HepG2 (cell line): ENCODE data around the gene PIF1. TPM values are rescaled to one million over a fixed set of nuclear protein-coding genes. Genes with fewer than 3 reads are reported as not detected.

Experiments
- ATAC-seq: fragments of 200-7000 bp; cut with Tn5 transposase; 3 replicates; pipeline ENCODE4 v1.9.1; 2020; ENCODE audit warnings: mild to moderate bottlenecking, moderate library complexity
- BruUV-seq: library from RNA; stranded (reverse); fragments of 400-500 nt; replicated peaks from 2 replicates; lab custom pipeline; 2021; lab: Mats Ljungman, UMichigan
- CTCF ChIA-PET: fragments of 300-600 bp; formaldehyde crosslinking; extraction: SDS; loops from one replicate; lab custom pipeline; 2021; ENCODE audit warnings: low total read pairs, inconsistent platforms, low intra/inter-chr PET ratio; lab: Yijun Ruan, JAX
- POLR2A ChIA-PET: fragments of 350-600 bp; sonication (Branson Sonifier 250); formaldehyde crosslinking; loops from one replicate; lab custom pipeline; 2020; ENCODE audit warnings: antibody characterized with exemption, inconsistent platforms; lab: Yijun Ruan, JAX
- DNase-seq: peaks from one replicate; pipeline ENCODE4 v3.0.0-alpha.2; 2015; ENCODE audit warnings: low spot score
- FAIRE-seq: peaks from 3 replicates; lab custom pipeline; 2011; peaks lifted over from hg19 to GRCh38; lab: Jason Lieb, UNC
- H2AFZ ChIP-seq: one replicate; pipeline ENCODE4 v1.6.1; 2011; ENCODE audit warnings: low read length, inconsistent platforms
- H3K27ac ChIP-seq: fragments of 300-600 bp; 3 replicates; pipeline ENCODE4 v1.8.0; 2011; ENCODE audit warnings: mixed run types, mild to moderate bottlenecking, mixed read lengths, low read length, inconsistent platforms; ENCODE audit not compliant: insufficient read depth; ENCODE audit errors: extremely low read length
- H3K27me3 ChIP-seq, 2 experiments: fragments of 200-600 bp in 1 of 2; 2 replicates in 1 of 2; 3 replicates in 1 of 2; pipeline versions ENCODE4 v1.6.0 to v1.8.0; 2011; ENCODE audit warnings: low read length in 2 of 2, mild to moderate bottlenecking in 2 of 2, moderate library complexity in 2 of 2, inconsistent platforms in 1 of 2; ENCODE audit not compliant: insufficient read depth in 2 of 2, control insufficient read depth in 1 of 2
- H3K36me3 ChIP-seq, 2 experiments: fragments of 200-600 bp in 1 of 2; replicated peaks in 1 of 2; 2 replicates in 1 of 2; 3 replicates in 1 of 2; pipeline versions ENCODE4 v1.5.1 to v1.8.0; 2011; ENCODE audit warnings: low read length in 2 of 2, inconsistent platforms in 1 of 2; ENCODE audit not compliant: insufficient read depth in 2 of 2, control insufficient read depth in 1 of 2
- H3K4me1 ChIP-seq: 2 replicates; pipeline ENCODE4 v1.5.1; 2012; ENCODE audit warnings: low read length, inconsistent platforms; ENCODE audit not compliant: insufficient read depth
- H3K4me2 ChIP-seq: 2 replicates; pipeline ENCODE4 v1.6.0; 2011; ENCODE audit warnings: low read depth, low read length, inconsistent platforms
- H3K4me3 ChIP-seq, 3 experiments: fragments of 200-600 bp in 1 of 3; sonication (generic), shearing (Covaris generic) in 1 of 3; replicated peaks in 1 of 3; 2 replicates each; pipeline ENCODE4 v1.5.1; 2011 to 2016; ENCODE audit warnings: low read length in 3 of 3, inconsistent platforms in 2 of 3, low read depth in 2 of 3, mild to moderate bottlenecking in 2 of 3, control low read depth in 1 of 3, mixed read lengths in 1 of 3; ENCODE audit not compliant: insufficient read depth in 1 of 3
- H3K79me2 ChIP-seq: one replicate; pipeline ENCODE4 v1.6.1; 2011; ENCODE audit warnings: low read length, inconsistent platforms; ENCODE audit not compliant: insufficient read depth
- H3K9ac ChIP-seq: 2 replicates; pipeline ENCODE4 v1.6.0; 2011; ENCODE audit warnings: mild to moderate bottlenecking, low read depth, low read length, inconsistent platforms; ENCODE audit not compliant: insufficient read depth
- H3K9me3 ChIP-seq: 2 replicates; pipeline ENCODE4 v1.5.1; 2012; ENCODE audit warnings: mild to moderate bottlenecking, low read length
- H4K20me1 ChIP-seq: 2 replicates; pipeline ENCODE4 v1.6.0; 2011; ENCODE audit warnings: inconsistent platforms, mild to moderate bottlenecking, low read length, moderate library complexity; ENCODE audit not compliant: insufficient read depth
- MAF1 ChIP-seq: sonication (generic); formaldehyde crosslinking; IDR thresholded peaks from 2 replicates; pipeline ENCODE4 v1.5.0; 2020; ENCODE audit warnings: missing genetic modification reagents, borderline replicate concordance
- NKX3-1 ChIP-seq: sonication (generic); formaldehyde crosslinking; IDR thresholded peaks from 2 replicates; pipeline ENCODE4 v1.5.0; 2020; ENCODE audit warnings: missing genetic modification reagents
- REPIN1 ChIP-seq: sonication (generic); formaldehyde crosslinking; IDR thresholded peaks from 2 replicates; pipeline ENCODE4 v1.8.0; 2022; ENCODE audit warnings: missing genetic modification reagents, low read depth, mild to moderate bottlenecking, borderline replicate concordance
- SCMH1 ChIP-seq: sonication (generic); formaldehyde crosslinking; IDR thresholded peaks from 2 replicates; pipeline ENCODE4 v1.9.0; 2021; ENCODE audit warnings: missing genetic modification reagents, mild to moderate bottlenecking, borderline replicate concordance
- SP1 ChIP-seq, 2 experiments: fragments of 450-650 bp in 1 of 2; sonication (generic) in 1 of 2; formaldehyde crosslinking in 1 of 2; IDR thresholded peaks; 2 replicates each; pipeline versions ENCODE4 v1.4.0 to v1.6.1; 2016 to 2020; ENCODE audit warnings: missing genetic modification reagents in 1 of 2
- TFDP1 ChIP-seq: IDR thresholded peaks from 2 replicates; pipeline ENCODE4 v1.6.1; 2016; ENCODE audit warnings: missing compliant biosample characterization, missing genetic modification reagents, borderline replicate concordance
- TOE1 ChIP-seq: sonication (generic); formaldehyde crosslinking; IDR thresholded peaks from 2 replicates; pipeline ENCODE4 v1.4.0; 2020; ENCODE audit warnings: mild to moderate bottlenecking, missing genetic modification reagents
- TRIM24 ChIP-seq: sonication (generic); formaldehyde crosslinking; IDR thresholded peaks from 2 replicates; pipeline ENCODE4 v1.8.0; 2022; ENCODE audit warnings: mild to moderate bottlenecking, missing genetic modification reagents
- ZFP36L1 ChIP-seq: sonication (generic); formaldehyde crosslinking; IDR thresholded peaks from 2 replicates; pipeline ENCODE4 v1.8.0; 2022; ENCODE audit warnings: mild to moderate bottlenecking, missing genetic modification reagents, moderate library complexity
- WGBS: methylation state at CpG from one replicate; pipeline ENCODE4 v1.1.6; 2017; ENCODE audit warnings: low lambda C conversion rate; 5-methylcytosine and 5-hydroxymethylcytosine counted together
- in situ Hi-C: cut with HindIII; loops from 2 replicates; pipeline ENCODE4 v1.10.0; 2017; ENCODE audit warnings: low pct_unique_long_range_greater_than_20kb; ENCODE audit not compliant: extremely low pct_ligation_motif_present
- intact Hi-C: fragments of 100-400 bp; cut with micrococcal nuclease; formaldehyde crosslinking; loops from one replicate; pipeline ENCODE4 v1.10.0; 2022; ENCODE audit not compliant: unreplicated experiment
- polyA plus RNA-seq, 8 experiments: library from polyadenylated mRNA; depleted of rRNA in 3 of 8; stranded (reverse) in 7 of 8; unstranded in 1 of 8; fragments of >200 nt; fragmentation: Illumina TruSeq in 4 of 8; extraction: Trizol in 4 of 8; gene quantifications; 2 replicates each; pipeline versions ENCODE4 v1.2.1 to v1.2.3, GENCODE V29; 2011 to 2016; ENCODE audit warnings: low read depth in 4 of 8, missing spikeins in 1 of 8, mixed read lengths in 1 of 8; ENCODE audit not compliant: insufficient read depth in 1 of 8
- total RNA-seq, 5 experiments: library from RNA; depleted of rRNA; stranded (reverse); fragments of >200 nt; fragmentation: Illumina TruSeq; extraction: Trizol; gene quantifications; 2 replicates each; pipeline ENCODE4 v1.2.3, GENCODE V29; 2016; ENCODE audit warnings: low read depth in 1 of 5
- TF ChIP-seq, protein P1 (sequence below): sonication (generic); formaldehyde crosslinking; IDR thresholded peaks from 2 replicates; pipeline ENCODE4 v1.4.0; 2020; ENCODE audit warnings: missing genetic modification reagents, borderline replicate concordance

The PIF1 gene
- total and polyA plus RNA-seq, 2 of the 13 experiments (the other 11 are each of a cell fraction or from before 2014, with no cell fraction given): 18.5 to 19.7 TPM

DNA sequence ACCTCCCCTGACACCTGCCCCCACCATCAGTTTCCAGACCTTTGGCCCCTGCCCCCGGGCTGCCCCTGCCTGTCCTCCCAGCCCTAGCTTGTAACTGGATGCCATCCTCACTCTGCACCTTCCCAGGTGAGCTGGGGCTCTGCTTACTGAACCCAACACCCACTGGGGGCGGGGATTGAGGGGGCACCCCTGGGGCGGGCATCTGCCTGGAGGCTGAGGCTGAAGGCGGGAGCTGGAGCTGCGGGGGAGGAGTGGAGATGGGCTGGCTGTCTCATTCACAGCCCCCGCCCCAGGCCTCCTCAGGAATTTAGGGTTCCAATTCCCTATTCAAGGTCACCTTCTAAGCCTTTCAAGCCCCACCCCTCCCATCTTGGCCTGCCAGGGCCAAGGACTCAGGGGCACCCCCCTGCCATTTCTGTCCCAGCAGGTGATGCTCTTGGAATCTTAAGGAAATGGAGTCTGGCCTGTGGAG lies 17.7 kb downstream of the PIF1 start:
- in situ Hi-C loops: no loop called here

More for the DNA sequence above, 17.7 kb downstream of the PIF1 start:
- no peaks in the 10 kb centered on the region for H3K36me3 ChIP-seq
- H3K4me1 ChIP-seq: peaks cover 9% of the 10 kb centered on the region
- H2AFZ ChIP-seq: no peak overlapping the region
- H3K9ac ChIP-seq: no peak overlapping the region
- peaks cover 6% of the 10 kb centered on the region; the same call in 1 of the 2 replicates for H4K20me1 ChIP-seq
- peaks cover 1 to 17% of the 10 kb centered on the region in 2 experiments; a peak in 2 of 5 replicates for H3K27me3 ChIP-seq
- POLR2A ChIA-PET: no interaction called here
- H3K4me2 ChIP-seq: no peak overlapping the region
- FAIRE-seq (no peak), DNase-seq (no peak), ATAC-seq (no peak)
- no peaks in the 10 kb centered on the region for H3K79me2 ChIP-seq
- H3K9me3 ChIP-seq: no peaks in the 10 kb centered on the region
- intact Hi-C loops: no loop called here
- H3K27ac ChIP-seq: no peak overlapping the region
- no CpG with 5 or more reads among the region's 6 CpGs for WGBS
- no peak overlapping the region for H3K4me3 ChIP-seq
- CTCF ChIA-PET: interaction anchor here (3.0 kb wide), 1 partner anchor 76 kb away, joined by 46 read pairs; no protein-coding TSS in a partner anchor
- BruUV-seq: no TSS peak
- TF ChIP-seq TFDP1 (CRISPR knock-in tag) (no peak), ZFP36L1 (CRISPR knock-in tag) (no peak), REPIN1 (CRISPR knock-in tag) (no peak), MAF1 (CRISPR knock-in tag) (no peak), NKX3-1 (no peak), SCMH1 (CRISPR knock-in tag) (no peak), TOE1 (CRISPR knock-in tag) (no peak), TRIM24 (CRISPR knock-in tag) (no peak), SP1 (IDR thresholded peaks at IDR 0.05) (no peak), SP1 (CRISPR knock-in tag; IDR thresholded peaks at IDR 0.05) (no peak)
- TF ChIP-seq, protein P1, sequence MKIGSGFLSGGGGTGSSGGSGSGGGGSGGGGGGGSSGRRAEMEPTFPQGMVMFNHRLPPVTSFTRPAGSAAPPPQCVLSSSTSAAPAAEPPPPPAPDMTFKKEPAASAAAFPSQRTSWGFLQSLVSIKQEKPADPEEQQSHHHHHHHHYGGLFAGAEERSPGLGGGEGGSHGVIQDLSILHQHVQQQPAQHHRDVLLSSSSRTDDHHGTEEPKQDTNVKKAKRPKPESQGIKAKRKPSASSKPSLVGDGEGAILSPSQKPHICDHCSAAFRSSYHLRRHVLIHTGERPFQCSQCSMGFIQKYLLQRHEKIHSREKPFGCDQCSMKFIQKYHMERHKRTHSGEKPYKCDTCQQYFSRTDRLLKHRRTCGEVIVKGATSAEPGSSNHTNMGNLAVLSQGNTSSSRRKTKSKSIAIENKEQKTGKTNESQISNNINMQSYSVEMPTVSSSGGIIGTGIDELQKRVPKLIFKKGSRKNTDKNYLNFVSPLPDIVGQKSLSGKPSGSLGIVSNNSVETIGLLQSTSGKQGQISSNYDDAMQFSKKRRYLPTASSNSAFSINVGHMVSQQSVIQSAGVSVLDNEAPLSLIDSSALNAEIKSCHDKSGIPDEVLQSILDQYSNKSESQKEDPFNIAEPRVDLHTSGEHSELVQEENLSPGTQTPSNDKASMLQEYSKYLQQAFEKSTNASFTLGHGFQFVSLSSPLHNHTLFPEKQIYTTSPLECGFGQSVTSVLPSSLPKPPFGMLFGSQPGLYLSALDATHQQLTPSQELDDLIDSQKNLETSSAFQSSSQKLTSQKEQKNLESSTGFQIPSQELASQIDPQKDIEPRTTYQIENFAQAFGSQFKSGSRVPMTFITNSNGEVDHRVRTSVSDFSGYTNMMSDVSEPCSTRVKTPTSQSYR: no peak
